ENCODE results near the gene ZRANB2. TPM values are rescaled to one million over a fixed set of nuclear protein-coding genes. Genes with fewer than 3 reads are reported as not detected.

The ZRANB2 gene
- total RNA-seq, 4 donors from 2014 or later: 50.3 to 86.2 (median 62.5) TPM

- no peak for DNase-seq (ENCODE audit: low spot score)
- ATAC-seq (ENCODE audit: low FRiP score): no peak
- no peak for TF ChIP-seq CTCF (IDR thresholded peaks at IDR 0.05)
Observed at GRCh38 chr1:71041806-71042205, 39.0 kb downstream of the ZRANB2 start.

- ATAC-seq (ENCODE audit: low FRiP score) (no peak), DNase-seq (ENCODE audit: low spot score) (no peak)
- TF ChIP-seq CTCF (IDR thresholded peaks at IDR 0.05): no peak
Observed at GRCh38 chr1:71039661-71040262, 41.1 kb downstream of the ZRANB2 start.

- no peak for TF ChIP-seq CTCF (IDR thresholded peaks at IDR 0.05)
- no peak for ATAC-seq (ENCODE audit: low FRiP score)
Observed at GRCh38 chr1:71038942-71039341, 41.9 kb downstream of the ZRANB2 start.

GRCh38 chr1:71037829-71038620 is 42.8 kb downstream of the ZRANB2 start:
- ATAC-seq (ENCODE audit: low FRiP score) (no peak), DNase-seq (ENCODE audit: low spot score) (no peak)

More at GRCh38 chr1:71038942-71039341, 41.9 kb downstream of the ZRANB2 start:
- DNase-seq (ENCODE audit: low spot score): no peak

GRCh38 chr1:71037066-71037465 is 43.8 kb downstream of the ZRANB2 start:
- no peak for ATAC-seq (ENCODE audit: low FRiP score)
- TF ChIP-seq CTCF (IDR thresholded peaks at IDR 0.05): no peak
- no peak for DNase-seq (ENCODE audit: low spot score)

More at GRCh38 chr1:71037829-71038620, 42.8 kb downstream of the ZRANB2 start:
- no peak for TF ChIP-seq CTCF (IDR thresholded peaks at IDR 0.05)

GRCh38 chr1:71033136-71033535 is 47.7 kb downstream of the ZRANB2 start:
- TF ChIP-seq CTCF (IDR thresholded peaks at IDR 0.05): no peak
- DNase-seq (ENCODE audit: low spot score) (no peak), ATAC-seq (ENCODE audit: low FRiP score) (no peak)

- DNase-seq (ENCODE audit: low spot score) (no peak), ATAC-seq (ENCODE audit: low FRiP score) (no peak)
- no peak for TF ChIP-seq CTCF (IDR thresholded peaks at IDR 0.05)
Observed at GRCh38 chr1:71031426-71031825, 49.4 kb downstream of the ZRANB2 start.
